T-helper 2 cell treated with Interferon-gamma antibody and Interleukin-4, amounts not matched to agents 100 ng/mL and 5 ng/mL, for 36 hours (primary cell): ENCODE measurements around the gene LRRTM2. TPM values are rescaled to one million over a fixed set of nuclear protein-coding genes. Genes with fewer than 3 reads are reported as not detected.

Experiments used
- intact Hi-C: fragments of 100-400 bp; cut with micrococcal nuclease; formaldehyde crosslinking; loops from one replicate; pipeline ENCODE4 v1.15.1; 2023
- total RNA-seq: library from RNA; stranded (reverse); gene quantifications from 2 replicates; pipeline ENCODE4 v1.2.3, GENCODE V29; 2022

Gene LRRTM2
- total RNA-seq, 1 donor from 2014 or later: 0.02 TPM

GRCh38 chr5:138883211-138883610 is 8.1 kb upstream of the LRRTM2 start:
- intact Hi-C loops: no loop called here

- intact Hi-C loops: no loop called here
Observed at GRCh38 chr5:138878437-138879235, 3.5 kb upstream of the LRRTM2 start.

DNA sequence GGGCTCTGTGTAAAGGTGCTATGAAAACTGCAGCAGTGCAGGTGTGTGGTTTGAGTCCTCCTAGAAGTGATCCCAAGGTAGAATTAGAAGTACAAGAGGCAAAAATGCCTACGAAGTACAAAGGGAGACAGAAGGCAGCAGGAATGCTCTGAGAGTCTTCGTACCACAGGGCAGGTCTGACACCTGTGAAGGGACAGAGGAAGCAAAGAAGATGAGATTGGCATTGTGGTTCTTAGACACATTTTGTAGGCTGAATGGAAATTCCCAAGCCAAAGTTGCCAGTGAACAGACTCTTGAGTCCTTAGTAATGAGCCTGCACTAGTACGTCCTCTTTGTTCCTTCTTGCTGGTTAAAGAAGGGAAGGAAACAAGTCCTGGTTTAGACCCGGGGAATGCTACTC is 1.7 kb upstream of the LRRTM2 start:
- intact Hi-C loops: no loop called here

DNA sequence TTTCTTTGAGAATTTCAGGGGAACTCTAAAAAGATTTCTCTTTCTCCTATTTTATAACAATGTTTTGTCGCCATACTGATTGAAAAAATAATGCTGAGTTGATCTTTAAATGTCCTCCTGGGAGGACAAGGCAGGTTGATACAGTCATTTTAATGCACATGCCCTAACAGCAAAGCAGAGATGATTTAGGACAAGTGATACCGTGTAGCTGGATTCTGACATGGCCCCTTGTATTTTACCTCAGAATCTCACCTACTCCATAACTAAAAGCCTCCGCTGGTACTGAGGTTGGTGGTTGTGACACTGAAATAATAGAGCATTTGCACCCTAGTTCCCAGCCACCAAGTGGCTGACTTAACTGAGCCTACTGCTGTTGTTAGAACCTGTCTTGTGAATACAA is 811 bp upstream of the LRRTM2 start:
- intact Hi-C loops: no loop called here

- intact Hi-C loops: no loop called here
Observed at GRCh38 chr5:138875552-138875875, 379 bp upstream of the LRRTM2 start.

- intact Hi-C loops: no loop called here
Observed at GRCh38 chr5:138874241-138874640, 894 bp downstream of the LRRTM2 start.

GRCh38 chr5:138873466-138874221 is 1.5 kb downstream of the LRRTM2 start:
- intact Hi-C loops: no loop called here

GRCh38 chr5:138872841-138873465 is 2.2 kb downstream of the LRRTM2 start:
- intact Hi-C loops: no loop called here

DNA sequence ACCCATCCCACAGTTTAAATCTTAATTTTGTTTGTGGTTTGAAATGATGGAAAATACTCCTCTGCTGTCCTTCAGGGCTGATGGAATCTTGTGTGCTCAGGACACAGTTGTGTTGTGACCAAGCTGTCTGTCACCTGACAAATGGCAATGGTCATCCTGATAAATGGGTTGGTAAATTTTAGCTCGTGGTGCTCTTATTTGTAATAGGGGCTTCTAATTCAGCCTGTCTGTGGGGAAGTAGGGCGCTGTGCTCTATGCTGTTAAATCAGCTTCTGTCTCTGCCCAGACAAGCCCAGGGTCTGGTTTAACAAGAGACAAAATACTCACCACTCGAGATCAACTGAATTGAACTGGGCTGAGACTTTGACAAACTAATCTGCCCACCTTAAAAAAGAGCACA is 4.5 kb downstream of the LRRTM2 start:
- intact Hi-C loops: no loop called here

DNA sequence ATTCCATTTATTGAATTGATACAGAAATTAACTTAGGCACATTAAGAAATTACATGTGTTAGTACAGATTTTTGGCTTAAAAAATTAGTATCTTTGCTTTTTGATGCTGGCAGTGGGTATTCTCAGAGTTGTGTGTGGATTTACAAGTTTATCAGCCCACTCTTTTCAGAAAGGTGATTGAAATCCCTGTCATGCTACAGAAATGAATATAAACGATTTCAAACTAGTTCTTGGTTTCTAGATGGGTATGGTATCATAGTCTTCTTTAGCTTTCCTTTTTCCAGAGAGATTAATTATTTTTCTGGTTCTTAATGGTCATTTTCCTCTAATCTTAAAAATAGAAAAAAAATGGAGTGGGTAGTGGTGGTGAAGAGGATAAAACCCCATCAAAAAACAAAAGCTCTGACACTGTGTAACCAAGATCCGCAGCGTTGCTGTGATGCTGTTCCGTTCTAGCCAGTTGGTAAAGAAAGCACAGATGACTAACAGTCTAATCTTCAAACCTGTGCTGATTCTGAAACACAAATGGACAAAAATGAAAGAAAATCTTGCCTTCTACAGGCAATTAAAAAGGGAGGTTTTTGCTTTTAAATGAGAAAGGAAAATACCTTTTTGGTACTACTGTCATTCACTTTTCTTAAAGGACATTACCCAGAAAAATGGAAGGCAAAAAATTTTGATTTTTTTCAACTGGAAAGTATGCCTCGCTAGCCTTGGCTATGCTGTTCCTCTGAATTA is 5.2 kb downstream of the LRRTM2 start:
- intact Hi-C loops: no loop called here

DNA sequence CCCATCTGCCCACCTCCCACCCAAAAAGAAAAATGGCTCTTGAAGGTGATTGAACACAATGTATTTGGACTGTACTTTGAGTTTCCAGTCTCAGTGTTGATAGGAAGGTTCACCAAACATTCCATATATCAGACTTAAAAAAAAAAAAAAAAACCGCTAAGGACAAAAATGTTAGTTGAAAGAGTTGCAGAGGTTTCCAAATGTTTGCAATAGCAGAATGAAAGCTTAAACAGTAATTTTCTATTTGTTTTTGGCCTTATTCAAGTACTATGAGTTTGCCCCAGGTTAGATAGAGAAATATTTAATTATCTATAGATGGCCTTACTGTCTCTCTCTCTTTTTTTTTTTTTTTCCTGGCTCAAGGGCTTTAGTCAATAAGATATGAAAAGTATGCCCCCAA is 6.1 kb downstream of the LRRTM2 start:
- intact Hi-C loops: no loop called here

GRCh38 chr5:138867011-138867410 is 8.1 kb downstream of the LRRTM2 start:
- intact Hi-C loops: no loop called here

GRCh38 chr5:138853132-138853531 is 22.0 kb downstream of the LRRTM2 start:
- intact Hi-C loops: no loop called here

DNA sequence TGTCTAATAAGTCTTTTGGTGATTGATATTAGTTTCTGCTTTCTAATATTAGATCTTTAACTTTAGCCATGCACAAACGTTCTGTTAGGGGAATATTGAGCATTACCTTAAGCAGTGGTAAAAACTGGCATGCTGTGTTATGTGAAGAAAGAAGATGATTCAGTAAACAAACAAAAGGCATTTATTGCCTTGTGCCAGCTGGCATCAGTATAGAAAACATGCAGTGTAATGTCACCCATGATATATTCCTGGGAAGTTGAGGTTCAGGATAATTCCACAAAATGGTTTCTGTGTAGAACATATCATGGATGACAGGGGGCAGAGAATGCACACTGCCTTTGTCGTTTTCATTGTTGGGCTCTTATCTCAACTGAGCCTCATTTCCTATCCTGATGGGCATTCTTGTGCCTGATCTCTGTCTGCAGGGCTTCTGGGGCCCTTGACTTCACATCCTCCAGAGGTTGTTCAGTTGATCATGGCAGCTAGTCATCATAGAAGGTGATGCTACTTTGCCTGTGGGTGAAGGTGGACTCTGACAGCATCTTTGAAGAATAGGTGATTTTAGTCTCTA is 24.2 kb downstream of the LRRTM2 start:
- intact Hi-C loops: no loop called here

DNA sequence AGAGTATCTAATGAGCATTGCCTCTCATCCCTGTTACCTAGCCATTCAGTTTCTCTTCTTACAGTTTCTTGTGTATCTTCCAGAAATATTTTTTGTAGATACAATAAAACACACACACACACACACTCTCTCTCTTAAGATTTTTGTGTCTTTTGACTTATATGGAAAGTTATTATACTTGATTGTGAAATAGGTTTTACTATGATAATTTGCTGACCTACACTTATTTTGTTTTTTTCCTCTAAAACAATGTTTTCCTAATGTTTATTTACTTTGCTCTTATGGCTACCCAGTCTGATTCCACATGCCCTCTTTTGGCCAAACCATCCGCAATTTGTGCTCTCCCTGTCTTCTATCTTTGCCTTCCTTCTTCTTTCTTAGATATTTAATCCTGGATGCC is 25.3 kb downstream of the LRRTM2 start:
- intact Hi-C loops: no loop called here

- intact Hi-C loops: no loop called here
Observed at GRCh38 chr5:138849439-138849838, 25.7 kb downstream of the LRRTM2 start.

DNA sequence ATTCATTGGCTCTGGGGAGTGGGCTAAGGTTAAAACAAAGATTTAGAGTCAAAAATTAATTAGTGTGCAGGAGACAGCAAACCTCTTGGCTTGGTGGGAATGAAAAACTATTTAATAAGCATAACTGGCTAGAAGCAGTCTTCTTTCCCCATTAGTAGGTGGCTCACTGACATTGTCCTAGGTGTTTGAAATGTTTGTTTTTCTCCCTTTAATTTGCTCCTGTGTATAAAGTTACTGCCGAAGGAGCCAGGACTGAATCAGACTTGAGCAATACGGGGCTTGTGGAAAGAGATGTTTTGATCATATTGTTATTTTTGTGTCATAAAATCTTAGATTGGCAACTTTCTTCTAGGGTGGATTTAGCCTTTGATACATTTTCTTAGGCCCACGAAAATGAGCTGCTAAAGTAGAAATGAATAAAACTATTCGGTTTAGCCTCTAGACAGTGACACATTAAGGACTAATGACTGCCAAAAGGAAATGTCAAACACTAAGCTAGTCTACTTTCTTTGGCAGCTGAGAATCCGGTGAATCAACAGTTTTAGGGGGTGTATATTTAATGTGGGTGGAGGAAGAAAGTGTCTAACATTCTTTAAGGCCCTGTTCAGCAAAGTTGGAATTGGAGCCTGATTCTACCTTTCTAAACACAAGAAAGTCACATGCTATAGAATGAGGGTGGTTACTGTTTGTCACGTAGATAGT is 30.2 kb downstream of the LRRTM2 start:
- intact Hi-C loops: no loop called here

- intact Hi-C loops: no loop called here
Observed at GRCh38 chr5:138844125-138844461, 31.0 kb downstream of the LRRTM2 start.

DNA sequence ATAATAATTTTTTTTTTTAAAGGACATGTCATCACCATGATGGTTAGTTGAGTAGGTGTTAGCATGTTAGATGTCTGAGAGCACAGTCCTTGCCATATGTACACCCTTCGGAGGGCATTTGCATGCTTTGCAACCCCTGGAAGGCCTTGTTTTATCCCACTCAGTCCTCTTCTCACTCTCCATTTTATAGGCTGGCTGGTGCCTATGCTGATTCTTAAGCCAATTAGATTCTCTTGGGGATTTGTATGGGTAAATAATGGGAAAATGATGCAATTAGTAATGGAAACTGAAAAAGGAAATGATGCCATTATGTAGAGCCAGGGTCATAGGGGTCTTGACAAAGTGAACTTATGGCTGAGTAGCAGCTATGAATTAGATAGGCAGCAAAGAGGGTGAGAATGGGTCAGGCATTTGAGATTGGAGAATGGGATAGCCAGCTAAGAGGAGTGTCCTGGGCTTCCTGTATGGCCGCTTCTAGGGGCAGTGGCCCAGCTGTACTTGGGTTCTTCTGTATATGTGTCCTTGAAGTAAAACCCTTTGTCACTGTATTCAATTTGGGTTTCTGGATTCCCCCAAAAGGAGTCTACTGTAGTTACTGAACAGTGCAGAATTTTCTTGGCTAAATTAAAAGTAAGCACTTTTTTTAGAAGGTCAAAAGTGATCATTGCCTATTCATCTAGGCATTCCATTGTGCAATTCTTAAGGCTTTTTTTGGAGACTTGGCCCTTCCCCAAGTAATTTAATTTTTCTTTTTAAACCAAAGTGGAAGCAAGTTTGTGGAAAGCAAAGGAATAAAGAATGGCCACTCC is 31.6 kb downstream of the LRRTM2 start:
- intact Hi-C loops: no loop called here

- intact Hi-C loops: no loop called here
Observed at GRCh38 chr5:138841531-138841930, 33.6 kb downstream of the LRRTM2 start.
